Activated T-cell treated with anti-CD3 and anti-CD28 coated beads, Interleukin-2, amount 50 U/mL, for 72 hours (primary cell): Measurements from ENCODE around the gene PER2. TPM values are rescaled to one million over a fixed set of nuclear protein-coding genes. Genes with fewer than 3 reads are reported as not detected.
"Not testable (repeated sequence)": the region's sequence is repeated elsewhere in the genome, so short reads cannot be mapped to it uniquely, and the experiment has no call there.

ENCODE experiments used
- ATAC-seq, 2 donors: fragments of 150-1000 bp; cut with Tn5 transposase; replicated peaks in 1 of 2; 2 replicates each; pipeline ENCODE4 v1.10.0; 2021; ENCODE audit warnings: moderate library complexity in 2 of 2, mild to moderate bottlenecking in 1 of 2
- DNase-seq, 2 donors: peaks; one replicate each; pipeline ENCODE4 v3.0.0; 2021 to 2022; ENCODE audit warnings: mixed read lengths in 1 of 2
- H3K27ac Mint-ChIP-seq: one replicate; pipeline ENCODE4 v1.8.0; 2022; ENCODE audit warnings: mild to moderate bottlenecking, moderate library complexity, mixed read lengths
- H3K27me3 Mint-ChIP-seq: one replicate; pipeline ENCODE4 v1.8.0; 2022; ENCODE audit warnings: low read depth, mixed read lengths
- H3K36me3 Mint-ChIP-seq, 2 donors: one replicate each; pipeline ENCODE4 v1.8.0; 2022; ENCODE audit warnings: mixed read lengths in 2 of 2, mild to moderate bottlenecking in 1 of 2; ENCODE audit not compliant: insufficient read depth in 2 of 2
- H3K4me1 Mint-ChIP-seq: one replicate; pipeline ENCODE4 v1.8.0; 2022; ENCODE audit warnings: low read depth, mixed read lengths
- H3K4me3 Mint-ChIP-seq, 2 donors: one replicate each; pipeline ENCODE4 v1.8.0; 2022; ENCODE audit warnings: mild to moderate bottlenecking in 2 of 2, mixed read lengths in 2 of 2, moderate library complexity in 2 of 2
- H3K9me3 Mint-ChIP-seq, 2 donors: one replicate each; pipeline ENCODE4 v1.8.0; 2022; ENCODE audit warnings: mixed read lengths in 2 of 2
- total RNA-seq, 2 donors: library from RNA; stranded (reverse); gene quantifications; one replicate each; pipeline ENCODE4 v1.2.3, GENCODE V29; 2022

The PER2 gene
- total RNA-seq, 2 donors from 2014 or later, result 8.9 to 12.4 TPM

DNA sequence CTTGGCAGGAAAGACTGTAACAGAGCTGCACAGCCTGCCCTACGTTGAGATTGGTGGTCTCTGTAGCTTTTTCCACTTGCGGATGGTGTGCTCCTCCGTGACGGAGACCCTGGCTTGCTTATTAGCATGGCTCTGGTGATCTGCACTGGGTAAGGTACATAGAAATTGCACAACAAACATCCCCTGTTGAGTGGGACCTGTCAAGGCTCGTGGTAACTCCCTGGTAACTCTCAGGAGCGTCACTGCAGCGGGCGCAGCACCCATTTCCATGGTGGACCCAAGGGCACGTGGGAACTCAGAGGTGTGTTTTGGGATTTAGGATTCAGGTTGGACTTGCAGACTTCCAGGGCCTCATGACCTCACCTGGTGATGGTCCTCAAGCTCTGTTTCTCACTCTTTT lies 33.1 kb upstream of the PER2 start:
- Mint-ChIP-seq H3K4me3 (peak overlapping the region; percentile 70 to 78), H3K4me1 (peaks cover 15% of the 10 kb centered on the region), H3K27me3 (no peaks in the 10 kb centered on the region), H3K36me3 (no peaks in the 10 kb centered on the region), H3K27ac (no peak overlapping the region), H3K9me3 (no peaks in the 10 kb centered on the region)
- no peak for DNase-seq
- ATAC-seq, result no peak

DNA sequence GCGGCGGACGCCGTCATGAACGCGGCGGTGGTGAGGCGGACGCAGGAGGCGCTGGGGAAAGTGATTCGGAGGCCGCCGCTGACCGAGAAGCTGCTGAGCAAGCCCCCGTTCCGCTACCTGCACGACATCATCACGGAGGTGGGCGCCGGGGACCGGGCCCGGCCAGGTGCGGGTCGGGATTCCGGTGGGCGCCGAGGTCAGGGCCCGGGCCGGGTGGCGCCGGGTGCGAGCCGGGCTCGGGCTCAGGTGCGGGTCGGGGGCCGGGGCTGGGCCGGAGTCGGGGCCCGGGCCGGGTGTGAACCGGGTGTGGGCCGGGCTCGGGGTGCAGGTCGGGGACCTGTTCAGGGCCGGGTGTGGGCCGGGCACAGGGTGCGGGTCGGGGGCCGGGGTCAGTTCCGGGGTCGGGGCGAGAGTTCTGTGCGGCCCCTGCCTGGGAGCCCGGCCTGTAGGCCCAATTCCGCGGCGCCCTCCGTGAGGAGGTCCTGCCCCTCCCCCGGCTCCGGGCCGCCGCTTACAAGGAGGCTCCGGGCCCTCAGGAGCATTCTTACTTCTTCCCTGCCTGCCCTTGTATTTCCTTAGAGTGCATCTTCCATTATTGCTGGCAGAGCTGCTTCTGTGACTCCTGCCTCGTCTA lies 32.4 kb upstream of the PER2 start:
- ATAC-seq, result peak; percentile 25 to 50
- DNase-seq, result peak; percentile 17

DNA sequence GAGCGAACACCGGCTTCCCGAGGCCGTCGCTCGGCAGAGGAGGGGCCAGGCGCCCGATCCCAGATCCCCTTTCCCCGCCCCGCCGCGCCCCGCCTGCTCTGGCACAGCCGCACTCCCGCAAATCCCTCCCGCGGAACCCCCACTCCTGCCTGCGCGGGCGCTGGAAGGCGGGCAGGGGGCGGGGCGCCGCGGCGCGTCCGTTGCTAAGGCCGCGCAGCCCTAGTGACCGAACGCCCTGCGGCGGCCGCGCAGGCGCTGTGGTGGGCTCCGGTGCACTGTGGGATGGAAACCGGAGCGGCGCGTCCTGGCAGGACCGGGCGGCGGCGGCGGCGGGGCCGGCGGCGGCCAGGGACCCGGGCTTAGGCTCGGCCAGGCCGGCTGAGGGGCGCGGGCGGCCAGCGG lies 31.8 kb upstream of the PER2 start, which contains the start of gene TRAF3IP1:
Gene TRAF3IP1, plus strand, starts transcription at position 273 of the 402 bp plus-strand sequence. CDS start 145 bp downstream, outside the sequence.
- Mint-ChIP-seq H3K27me3 (no peaks in the 10 kb centered on the region), H3K9me3 (no peaks in the 10 kb centered on the region), H3K4me1 (peaks cover 14% of the 10 kb centered on the region), H3K36me3 (no peaks in the 10 kb centered on the region), H3K27ac (no peak within 1 kb of the TSS), H3K4me3 (peak within 1 kb of the TSS; percentile 78 to 82)
- peak; percentile 90 to 95 for ATAC-seq
- DNase-seq, result peak; percentile 88 to 89

More for the DNA sequence above, 32.4 kb upstream of the PER2 start:
- Mint-ChIP-seq H3K27me3 (no peaks in the 10 kb centered on the region), H3K9me3 (no peaks in the 10 kb centered on the region), H3K36me3 (no peaks in the 10 kb centered on the region), H3K27ac (no peak overlapping the region), H3K4me3 (peak overlapping the region; percentile 78 to 82), H3K4me1 (peaks cover 15% of the 10 kb centered on the region)

DNA sequence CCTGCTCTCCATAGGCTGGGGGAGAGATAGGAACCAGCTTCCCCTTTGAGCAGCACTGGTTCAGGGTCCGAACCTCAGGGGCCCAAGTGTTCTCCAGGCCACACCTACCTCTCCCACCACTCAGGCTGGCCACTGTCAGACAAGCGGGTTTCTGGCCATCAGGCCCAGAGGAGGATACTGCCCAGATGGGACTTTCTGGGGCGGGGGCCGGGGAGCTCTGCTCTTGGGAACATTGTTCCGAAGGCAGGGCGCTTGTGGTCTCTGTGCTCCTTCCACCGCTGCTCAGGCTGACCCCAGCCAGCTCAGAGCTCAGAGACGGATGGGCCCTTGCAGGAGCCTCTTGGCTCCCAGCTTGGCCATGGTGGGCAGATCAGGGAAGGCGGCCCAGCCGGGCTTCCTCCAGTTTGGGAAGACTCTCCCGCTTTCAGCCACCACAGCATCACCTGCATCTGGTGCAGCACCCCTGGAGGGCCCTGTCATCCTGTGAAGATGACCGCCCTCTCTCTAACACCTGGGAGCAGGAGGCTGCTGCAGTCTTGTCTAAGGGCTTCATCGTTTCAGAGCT lies 26.7 kb upstream of the PER2 start:
- H3K27ac Mint-ChIP-seq, result no peak overlapping the region
- no peaks in the 10 kb centered on the region for H3K9me3 Mint-ChIP-seq
- no peaks in the 10 kb centered on the region for H3K4me1 Mint-ChIP-seq
- no peak overlapping the region for H3K4me3 Mint-ChIP-seq
- DNase-seq, result no peak
- no peaks in the 10 kb centered on the region for H3K36me3 Mint-ChIP-seq
- H3K27me3 Mint-ChIP-seq, result peaks cover 16% of the 10 kb centered on the region
- ATAC-seq, result no peak

DNA sequence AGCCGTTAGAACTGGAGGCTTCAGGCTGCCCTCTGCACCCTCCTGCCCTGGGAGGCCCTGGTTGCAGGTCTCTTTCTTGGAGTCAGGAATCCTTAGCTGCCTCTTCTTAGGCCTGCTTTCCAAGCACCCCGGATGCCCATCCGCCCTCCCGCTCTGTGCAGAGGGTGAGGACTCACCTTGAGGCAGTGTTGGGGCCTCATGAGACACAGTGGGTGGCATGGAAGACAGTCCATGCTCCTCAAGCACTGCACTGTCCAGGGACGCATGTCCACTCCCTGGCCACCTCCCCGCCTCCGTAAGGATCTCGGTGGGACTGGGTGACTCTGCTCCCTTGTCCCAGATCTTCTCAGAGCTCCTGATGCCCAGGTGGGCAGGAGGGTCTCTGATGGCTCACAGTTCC lies 26.2 kb upstream of the PER2 start:
- Mint-ChIP-seq H3K4me1 (no peaks in the 10 kb centered on the region), H3K4me3 (no peak overlapping the region), H3K9me3 (no peaks in the 10 kb centered on the region), H3K36me3 (no peaks in the 10 kb centered on the region), H3K27me3 (peaks cover 16% of the 10 kb centered on the region), H3K27ac (no peak overlapping the region)
- DNase-seq, result no peak
- ATAC-seq, result no peak

DNA sequence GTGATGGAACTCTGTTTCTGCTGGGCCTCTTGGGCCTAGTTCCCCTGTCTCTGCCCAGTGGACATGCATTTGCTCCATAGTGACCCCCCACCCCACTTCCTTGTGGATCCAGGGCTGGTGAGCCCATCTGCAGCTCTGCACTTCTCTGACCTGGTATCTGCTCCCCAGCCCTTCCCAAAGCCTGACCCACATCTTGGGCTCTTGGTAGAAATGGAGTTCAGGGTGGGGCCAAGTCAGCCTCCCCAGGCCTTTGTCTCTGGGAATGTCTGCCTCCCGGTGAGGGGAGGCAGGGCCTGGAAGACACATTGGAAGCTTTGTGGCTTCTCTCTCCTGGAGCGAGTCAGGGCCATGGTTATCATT lies 25.6 kb upstream of the PER2 start:
- Mint-ChIP-seq H3K36me3 (no peaks in the 10 kb centered on the region), H3K9me3 (no peaks in the 10 kb centered on the region), H3K27ac (no peak overlapping the region), H3K4me1 (no peaks in the 10 kb centered on the region), H3K27me3 (peaks cover 16% of the 10 kb centered on the region), H3K4me3 (no peak overlapping the region)
- ATAC-seq, result no peak
- DNase-seq, result no peak

DNA sequence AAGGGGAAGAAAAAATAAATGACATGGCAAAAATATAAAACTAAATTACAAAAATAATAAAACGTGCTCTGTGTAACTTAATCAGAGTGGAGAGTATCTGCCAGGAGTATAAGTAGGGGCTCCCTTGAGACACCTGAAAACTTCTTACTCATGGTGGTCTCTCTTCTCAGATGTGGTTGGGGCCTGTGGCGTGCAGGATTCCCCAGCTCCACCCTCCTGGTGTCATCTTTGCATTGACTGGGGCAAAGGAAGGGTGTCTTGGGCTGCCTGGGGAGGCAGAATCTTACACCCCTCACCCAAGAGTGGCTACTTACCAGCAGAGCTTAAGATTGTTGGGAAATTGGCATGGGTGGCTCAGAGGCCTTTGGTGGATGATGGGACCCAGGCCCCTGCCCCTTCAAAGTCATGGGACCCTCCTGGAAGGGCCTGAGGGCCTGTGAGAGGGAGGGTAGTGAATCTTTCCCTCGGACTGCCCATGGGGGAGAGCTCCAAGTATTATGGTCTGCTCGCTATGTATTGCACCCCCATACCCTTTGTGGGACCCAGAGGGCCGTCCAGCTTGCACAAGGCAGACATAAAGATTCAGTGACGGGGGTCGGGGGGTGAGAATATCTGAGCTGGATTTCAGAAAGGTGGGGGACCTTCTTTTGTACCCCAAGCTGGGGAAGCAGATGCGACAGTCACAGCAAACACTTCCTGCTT lies 25.0 kb upstream of the PER2 start:
- DNase-seq, result peak; percentile 28 to 46
- Mint-ChIP-seq H3K9me3 (no peaks in the 10 kb centered on the region), H3K27me3 (peaks cover 16% of the 10 kb centered on the region), H3K36me3 (no peaks in the 10 kb centered on the region), H3K4me1 (no peaks in the 10 kb centered on the region), H3K4me3 (no peak overlapping the region), H3K27ac (no peak overlapping the region)
- peak; percentile 84 to 96 for ATAC-seq

DNA sequence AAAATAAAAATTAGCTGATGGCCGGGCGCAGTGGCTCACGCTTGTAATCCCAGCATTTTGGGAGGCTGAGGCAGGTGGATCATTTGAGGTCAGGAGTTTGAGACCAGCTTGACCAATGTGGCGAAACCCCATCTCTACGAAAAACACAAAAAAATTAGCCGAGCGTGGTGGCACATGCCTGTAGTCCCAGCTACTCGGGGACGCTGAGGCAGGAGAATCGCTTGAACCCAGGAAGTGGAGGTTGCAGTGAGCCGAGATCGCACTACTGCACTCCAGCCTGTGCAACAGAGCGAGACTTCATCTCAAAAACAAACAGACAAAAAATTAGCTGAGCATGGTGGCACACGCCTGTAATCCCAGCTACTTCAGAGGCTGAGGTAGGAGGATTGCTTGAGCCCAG lies 22.3 kb upstream of the PER2 start:
- DNase-seq, H3K4me3 Mint-ChIP-seq, H3K4me1 Mint-ChIP-seq, H3K36me3 Mint-ChIP-seq, H3K27ac Mint-ChIP-seq, ATAC-seq, H3K9me3 Mint-ChIP-seq: not testable (repeated sequence)
- peaks cover 16% of the 10 kb centered on the region for H3K27me3 Mint-ChIP-seq

DNA sequence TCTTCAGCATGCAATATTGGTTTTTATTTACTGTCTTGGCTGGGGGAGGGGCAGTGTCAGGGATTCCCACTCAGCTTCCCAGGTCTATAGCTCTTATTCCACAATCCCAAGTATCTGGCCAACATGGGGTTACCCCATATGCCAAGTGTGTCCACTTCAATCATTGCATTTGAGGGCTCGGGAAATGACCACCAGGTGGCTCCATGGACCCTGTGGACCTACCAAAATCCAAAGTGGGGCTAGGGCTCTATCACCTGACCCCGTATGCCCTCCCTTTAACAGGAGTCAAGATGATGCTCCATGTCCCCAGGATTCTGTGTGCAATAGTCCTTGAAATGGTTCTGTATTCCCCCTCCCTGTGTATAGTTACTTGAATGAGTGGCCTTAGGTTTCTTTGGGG lies 19.8 kb upstream of the PER2 start:
- H3K9me3 Mint-ChIP-seq, result no peaks in the 10 kb centered on the region
- H3K36me3 Mint-ChIP-seq, result no peaks in the 10 kb centered on the region
- no peaks in the 10 kb centered on the region for H3K4me1 Mint-ChIP-seq
- no peak overlapping the region for H3K27ac Mint-ChIP-seq
- DNase-seq (no peak), ATAC-seq (no peak)
- no peak overlapping the region for H3K4me3 Mint-ChIP-seq
- H3K27me3 Mint-ChIP-seq, result peaks cover 16% of the 10 kb centered on the region

DNA sequence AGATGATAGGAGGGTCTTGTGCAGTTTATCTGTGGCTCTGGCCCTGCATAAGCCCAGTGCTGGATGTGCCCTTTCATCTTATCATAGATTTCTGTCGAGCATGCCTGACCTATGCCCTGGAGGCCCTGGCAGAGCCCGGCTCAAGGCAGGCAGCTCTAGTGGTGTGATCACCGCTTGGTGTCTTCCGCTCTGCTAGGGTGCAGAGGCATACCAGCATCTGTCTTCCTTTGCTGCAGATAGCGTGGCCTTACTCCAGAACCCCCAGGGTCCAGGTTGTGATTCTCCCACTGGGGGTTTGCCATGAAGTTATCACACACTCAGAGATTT lies 18.2 kb upstream of the PER2 start:
- ATAC-seq, result no peak
- no peak for DNase-seq
- Mint-ChIP-seq H3K27ac (no peak overlapping the region), H3K4me1 (no peaks in the 10 kb centered on the region), H3K4me3 (no peak overlapping the region), H3K9me3 (no peaks in the 10 kb centered on the region), H3K27me3 (peaks cover 15% of the 10 kb centered on the region), H3K36me3 (no peaks in the 10 kb centered on the region)

DNA sequence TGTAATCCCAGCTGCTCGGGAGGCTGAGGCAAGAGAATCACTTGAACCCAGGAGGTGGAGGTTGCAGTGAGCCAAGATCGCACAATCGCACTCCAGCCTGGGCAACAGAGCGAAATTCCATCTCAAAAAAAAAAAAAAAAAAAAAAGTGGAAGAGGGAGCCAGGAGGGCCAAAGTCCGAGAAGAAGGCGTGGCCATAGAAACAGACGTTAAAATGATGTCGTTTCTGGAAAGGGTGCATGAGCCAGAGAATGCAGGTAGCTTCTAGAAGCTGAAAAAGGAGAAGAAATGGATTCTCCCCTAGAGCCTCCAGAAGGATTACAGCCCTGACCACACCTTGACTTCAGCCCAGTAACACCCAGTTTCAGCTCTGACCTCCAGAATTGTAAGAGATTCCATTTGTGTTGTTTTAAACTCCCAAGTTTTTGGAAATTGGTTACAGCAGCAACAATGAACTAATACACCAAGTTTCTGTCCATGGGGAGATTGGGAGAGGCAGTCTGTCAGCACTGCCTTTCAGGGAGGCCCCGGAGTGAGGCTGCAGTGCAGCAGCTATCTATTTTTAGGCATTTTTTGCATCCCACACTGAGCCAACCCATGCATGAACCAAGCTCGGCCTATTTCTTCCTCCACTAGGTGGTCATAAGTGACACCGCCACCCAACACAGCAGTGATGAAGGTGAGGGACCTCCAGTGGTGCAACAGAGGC lies 17.7 kb upstream of the PER2 start:
- DNase-seq, result no peak
- Mint-ChIP-seq H3K36me3 (no peaks in the 10 kb centered on the region), H3K4me1 (no peaks in the 10 kb centered on the region), H3K9me3 (no peaks in the 10 kb centered on the region), H3K4me3 (no peak overlapping the region), H3K27ac (no peak overlapping the region), H3K27me3 (peaks cover 10% of the 10 kb centered on the region)
- no peak for ATAC-seq

DNA sequence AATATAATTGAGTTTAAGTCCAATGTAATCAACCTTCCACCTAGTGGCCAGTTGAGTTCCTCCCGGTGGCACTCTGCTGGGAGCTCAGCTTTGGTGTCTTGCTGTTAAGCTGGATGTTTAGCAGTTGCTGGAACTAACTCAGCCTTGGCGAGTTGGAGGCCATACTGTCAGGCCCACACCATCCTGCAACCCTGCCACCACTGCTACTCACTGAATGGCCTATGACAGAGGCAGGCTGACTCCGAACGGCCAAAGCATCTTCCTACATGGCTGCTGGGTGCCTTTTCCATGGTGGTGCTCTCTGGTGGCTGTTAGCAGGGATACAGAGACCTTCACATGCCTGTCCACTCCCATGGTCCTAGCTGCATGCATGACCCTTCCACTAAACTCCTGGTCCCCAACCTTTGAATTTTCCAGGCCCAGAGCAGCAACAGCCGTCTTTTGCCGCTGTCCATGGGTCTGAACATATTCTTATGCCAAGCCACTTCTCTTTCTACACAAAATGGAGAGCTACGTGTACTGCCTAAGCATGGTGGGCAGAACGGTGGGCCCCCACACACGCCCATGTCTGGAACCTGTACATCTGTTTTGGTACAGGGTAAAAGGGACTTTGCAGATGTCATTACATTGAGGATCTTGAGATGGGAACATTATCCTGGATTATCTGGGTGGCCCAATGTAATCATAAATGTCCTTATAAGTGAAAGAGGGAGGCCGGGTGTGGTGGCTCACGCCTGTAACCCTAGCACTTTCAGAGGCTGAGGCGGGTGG lies 16.9 kb upstream of the PER2 start:
- no peaks in the 10 kb centered on the region for H3K9me3 Mint-ChIP-seq
- peaks cover 2% of the 10 kb centered on the region for H3K27me3 Mint-ChIP-seq
- no peaks in the 10 kb centered on the region for H3K36me3 Mint-ChIP-seq
- DNase-seq (no peak), ATAC-seq (no peak)
- H3K27ac Mint-ChIP-seq, result no peak overlapping the region
- H3K4me1 Mint-ChIP-seq, result no peaks in the 10 kb centered on the region
- H3K4me3 Mint-ChIP-seq, result no peak overlapping the region

DNA sequence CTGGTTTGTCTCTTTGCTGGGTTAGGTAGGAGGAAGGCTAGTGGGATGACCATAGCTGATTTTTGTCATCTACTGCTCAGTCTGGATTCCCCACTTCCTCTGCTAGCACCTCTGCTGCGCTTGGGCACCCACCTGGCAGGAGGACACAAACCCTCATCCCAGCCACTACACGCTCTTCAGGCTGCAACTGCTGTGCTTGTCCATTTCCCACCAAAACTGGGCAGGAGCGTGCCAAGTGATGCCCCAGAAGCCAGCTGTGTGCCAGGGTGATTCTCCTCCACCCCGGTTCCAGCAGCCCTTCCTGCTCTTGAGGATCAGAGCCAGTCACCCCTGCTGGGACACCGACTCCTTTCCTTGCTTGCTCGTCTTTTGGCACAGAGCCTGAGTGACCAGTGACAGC lies 15.7 kb upstream of the PER2 start:
- no peak overlapping the region for H3K27ac Mint-ChIP-seq
- ATAC-seq (no peak), DNase-seq (no peak)
- H3K9me3 Mint-ChIP-seq, result no peaks in the 10 kb centered on the region
- H3K4me3 Mint-ChIP-seq, result no peak overlapping the region
- no peaks in the 10 kb centered on the region for H3K27me3 Mint-ChIP-seq
- H3K4me1 Mint-ChIP-seq, result no peaks in the 10 kb centered on the region
- no peaks in the 10 kb centered on the region for H3K36me3 Mint-ChIP-seq
